ENCODE measurements around the gene DCUN1D2.

GRCh38 chr13:113415032-113415431 is 75.5 kb downstream of the DCUN1D2 start:
- TF ChIP-seq RELA (IDR thresholded peaks at IDR 0.05; ENCODE audit: borderline replicate concordance, partially characterized antibody) = no peak
- no peak for TF ChIP-seq YY1 (IDR thresholded peaks at IDR 0.05; ENCODE audit: low read depth, low read length)
- TF ChIP-seq PAX5 (IDR thresholded peaks at IDR 0.05; ENCODE audit: borderline replicate concordance, low read depth, low read length) = no peak
